CD14-positive monocyte (primary cell): ENCODE data around the gene CACNB2. TPM values are rescaled to one million over a fixed set of nuclear protein-coding genes. Genes with fewer than 3 reads are reported as not detected.

Experiments used
- DNase-seq, 3 donors: peaks; one replicate each; pipeline ENCODE4 v3.0.0-alpha.2; 2011 to 2022
- H2AFZ ChIP-seq: 2 replicates; pipeline ENCODE4 v1.6.0; 2012; ENCODE audit warnings: mild to moderate bottlenecking, low read depth, low read length, inconsistent platforms; ENCODE audit not compliant: insufficient read depth, poor library complexity, severe bottlenecking
- H3K27ac ChIP-seq, 2 donors: 1 replicate in 1 of 2; 2 replicates in 1 of 2; pipeline ENCODE4 v1.5.1; 2012 to 2013; ENCODE audit warnings: low read length in 2 of 2, control low read depth in 1 of 2, inconsistent platforms in 1 of 2, low read depth in 1 of 2, mild to moderate bottlenecking in 1 of 2
- H3K27me3 ChIP-seq, 2 donors: one replicate each; pipeline versions ENCODE4 v1.6.0 to v1.6.1; 2011 to 2013; ENCODE audit warnings: low read length in 2 of 2; ENCODE audit not compliant: control insufficient read depth in 2 of 2, insufficient read depth in 2 of 2
- H3K36me3 ChIP-seq, 2 donors: replicated peaks in 1 of 2; 1 replicate in 1 of 2; 2 replicates in 1 of 2; pipeline versions ENCODE4 v1.5.1 to v1.6.1; 2012 to 2013; ENCODE audit warnings: low read length in 2 of 2, control low read depth in 1 of 2, inconsistent platforms in 1 of 2, mild to moderate bottlenecking in 1 of 2; ENCODE audit not compliant: insufficient read depth in 2 of 2, control insufficient read depth in 1 of 2
- H3K4me1 ChIP-seq, 2 donors: 1 replicate in 1 of 2; 2 replicates in 1 of 2; pipeline versions ENCODE4 v1.5.1 to v1.6.1; 2012 to 2013; ENCODE audit warnings: low read length in 2 of 2, control low read depth in 1 of 2, inconsistent platforms in 1 of 2, mild to moderate bottlenecking in 1 of 2, moderate library complexity in 1 of 2; ENCODE audit not compliant: insufficient read depth in 2 of 2, control insufficient read depth in 1 of 2
- H3K4me2 ChIP-seq: replicated peaks from 2 replicates; pipeline ENCODE3; 2012; ENCODE audit warnings: low read length, moderate library complexity, mild to moderate bottlenecking; ENCODE audit not compliant: poor library complexity, severe bottlenecking; ENCODE audit errors: extremely low read depth
- H3K4me3 ChIP-seq, 3 experiments: fragments of 200-600 bp in 1 of 3; sonication (generic) in 1 of 3; replicated peaks in 1 of 3; 1 replicate in 2 of 3; 2 replicates in 1 of 3; pipeline ENCODE4 v1.5.1; 2011 to 2013; ENCODE audit warnings: low read length in 3 of 3, mild to moderate bottlenecking in 3 of 3, control low read depth in 2 of 3, low read depth in 2 of 3, inconsistent platforms in 1 of 3, moderate library complexity in 1 of 3
- H3K79me2 ChIP-seq: 2 replicates; pipeline ENCODE4 v1.6.0; 2012; ENCODE audit warnings: mild to moderate bottlenecking, control low read depth, inconsistent platforms, low read length, moderate library complexity; ENCODE audit not compliant: insufficient read depth
- H3K9ac ChIP-seq: 2 replicates; pipeline ENCODE4 v1.6.0; 2017; ENCODE audit warnings: low read length, mild to moderate bottlenecking; ENCODE audit not compliant: insufficient read depth, poor library complexity, severe bottlenecking
- H3K9me3 ChIP-seq, 2 donors: replicated peaks in 1 of 2; 1 replicate in 1 of 2; 2 replicates in 1 of 2; pipeline versions ENCODE4 v1.5.1 to v1.6.1; 2012 to 2013; ENCODE audit warnings: low read length in 2 of 2, control low read depth in 1 of 2; ENCODE audit not compliant: control insufficient read depth in 1 of 2, insufficient read depth in 1 of 2
- H4K20me1 ChIP-seq: 2 replicates; pipeline ENCODE4 v1.6.0; 2012; ENCODE audit warnings: mild to moderate bottlenecking, low read length, control low read depth, moderate library complexity; ENCODE audit not compliant: insufficient read depth
- H3K27ac Mint-ChIP-seq, 7 donors: one replicate each; pipeline ENCODE4 v1.8.0; 2020; ENCODE audit warnings: mild to moderate bottlenecking in 7 of 7, mixed read lengths in 7 of 7, moderate library complexity in 6 of 7, inconsistent platforms in 2 of 7
- H3K27me3 Mint-ChIP-seq, 3 donors: one replicate each; pipeline ENCODE4 v1.8.0; 2021 to 2022; ENCODE audit warnings: low read depth in 3 of 3, mild to moderate bottlenecking in 3 of 3, mixed read lengths in 3 of 3, moderate library complexity in 3 of 3, inconsistent platforms in 1 of 3
- H3K36me3 Mint-ChIP-seq, 2 donors: one replicate each; pipeline ENCODE4 v1.8.0; 2020; ENCODE audit warnings: mixed read lengths in 2 of 2, inconsistent platforms in 1 of 2, mild to moderate bottlenecking in 1 of 2
- H3K4me1 Mint-ChIP-seq: one replicate; pipeline ENCODE4 v1.8.0; 2020; ENCODE audit warnings: mild to moderate bottlenecking, mixed read lengths
- H3K4me3 Mint-ChIP-seq, 2 donors: one replicate each; pipeline ENCODE4 v1.8.0; 2020; ENCODE audit warnings: mild to moderate bottlenecking in 2 of 2, mixed read lengths in 2 of 2, moderate library complexity in 1 of 2
- H3K9me3 Mint-ChIP-seq, 7 donors: one replicate each; pipeline ENCODE4 v1.8.0; 2020 to 2022; ENCODE audit warnings: mixed read lengths in 7 of 7, mild to moderate bottlenecking in 6 of 7, moderate library complexity in 6 of 7, inconsistent platforms in 2 of 7
- CTCF ChIP-seq: fragments of 200-600 bp; IDR thresholded peaks from one replicate; pipeline ENCODE4 v1.8.0; 2022; ENCODE audit warnings: antibody characterized with exemption, mild to moderate bottlenecking
- WGBS: methylation state at CpG from one replicate; pipeline ENCODE4 v1.1.5; 2013; ENCODE audit warnings: missing lambda C conversion rate; ENCODE audit not compliant: insufficient coverage; 5-methylcytosine and 5-hydroxymethylcytosine counted together
- intact Hi-C, 2 donors: fragments of 100-400 bp; cut with micrococcal nuclease; formaldehyde crosslinking; loops; one replicate each; pipeline versions ENCODE4 v1.15.0 to v1.15.1; 2023
- polyA plus RNA-seq, 3 donors: library from polyadenylated mRNA; depleted of rRNA in 1 of 3; unstranded in 2 of 3; stranded (reverse) in 1 of 3; fragments of 300-500 nt in 2 of 3; fragments of >200 nt in 1 of 3; fragmentation: Illumina TruSeq in 2 of 3; gene quantifications; 1 replicate in 2 of 3; 2 replicates in 1 of 3; pipeline ENCODE4 v1.2.3, GENCODE V29; 2012 to 2021

The CACNB2 gene
- polyA plus RNA-seq, 3 donors = 0.05 TPM; not detected in 2

- Histone ChIP-seq H3K9ac (no peak overlapping the region), H2AFZ (no peak overlapping the region), H4K20me1 (no peaks in the 10 kb centered on the region), H3K4me3 (no peak overlapping the region), H3K36me3 (no peaks in the 10 kb centered on the region), H3K9me3 (no peaks in the 10 kb centered on the region), H3K27ac (no peak overlapping the region), H3K4me2 (no peak overlapping the region), H3K27me3 (no peaks in the 10 kb centered on the region), H3K4me1 (no peaks in the 10 kb centered on the region), H3K79me2 (no peaks in the 10 kb centered on the region)
- H3K27ac Mint-ChIP-seq = no peak overlapping the region
- H3K4me1 Mint-ChIP-seq = peaks cover 3% of the 10 kb centered on the region
- no peak for TF ChIP-seq CTCF
- H3K9me3 Mint-ChIP-seq = no peaks in the 10 kb centered on the region
- no peaks in the 10 kb centered on the region for H3K36me3 Mint-ChIP-seq
- H3K27me3 Mint-ChIP-seq = peaks cover 0 to 2% (median 0%) of the 10 kb centered on the region in 3 donors
- no peak overlapping the region for H3K4me3 Mint-ChIP-seq
- intact Hi-C loops = no loop called here
- DNase-seq = no peak
- WGBS = no CpG with 5 or more reads among the region's 2 CpGs
Measured at GRCh38 chr10:18194634-18195033, 54.4 kb downstream of the CACNB2 start.

GRCh38 chr10:18195060-18195799 is 55.0 kb downstream of the CACNB2 start:
- no peak overlapping the region for H3K4me3 Mint-ChIP-seq
- no peaks in the 10 kb centered on the region for H3K36me3 Mint-ChIP-seq
- no peak overlapping the region for H2AFZ ChIP-seq
- no peak for TF ChIP-seq CTCF
- H3K9me3 Mint-ChIP-seq = no peaks in the 10 kb centered on the region
- H3K36me3 ChIP-seq = no peaks in the 10 kb centered on the region
- H3K79me2 ChIP-seq = no peaks in the 10 kb centered on the region
- H3K4me1 Mint-ChIP-seq = peaks cover 3% of the 10 kb centered on the region
- no peaks in the 10 kb centered on the region for H4K20me1 ChIP-seq
- intact Hi-C loops = no loop called here
- 96% methylated on average over 8 of the region's 10 CpGs for WGBS
- no peak overlapping the region for H3K9ac ChIP-seq
- H3K4me1 ChIP-seq = no peaks in the 10 kb centered on the region
- H3K27ac ChIP-seq = no peak overlapping the region
- DNase-seq = no peak
- no peak overlapping the region for H3K4me3 ChIP-seq
- no peak overlapping the region for H3K27ac Mint-ChIP-seq
- H3K27me3 ChIP-seq = no peaks in the 10 kb centered on the region
- H3K9me3 ChIP-seq = no peaks in the 10 kb centered on the region
- peaks cover 0 to 2% (median 0%) of the 10 kb centered on the region in 3 donors for H3K27me3 Mint-ChIP-seq
- no peak overlapping the region for H3K4me2 ChIP-seq
